Measurements from ENCODE around the gene GRK6. TPM values are rescaled to one million over a fixed set of nuclear protein-coding genes. Genes with fewer than 3 reads are reported as not detected.

The GRK6 gene
- total and polyA plus RNA-seq, 2 of the 4 experiments (the other 2 are of a cell fraction): 25.3 to 30.1 TPM

DNA sequence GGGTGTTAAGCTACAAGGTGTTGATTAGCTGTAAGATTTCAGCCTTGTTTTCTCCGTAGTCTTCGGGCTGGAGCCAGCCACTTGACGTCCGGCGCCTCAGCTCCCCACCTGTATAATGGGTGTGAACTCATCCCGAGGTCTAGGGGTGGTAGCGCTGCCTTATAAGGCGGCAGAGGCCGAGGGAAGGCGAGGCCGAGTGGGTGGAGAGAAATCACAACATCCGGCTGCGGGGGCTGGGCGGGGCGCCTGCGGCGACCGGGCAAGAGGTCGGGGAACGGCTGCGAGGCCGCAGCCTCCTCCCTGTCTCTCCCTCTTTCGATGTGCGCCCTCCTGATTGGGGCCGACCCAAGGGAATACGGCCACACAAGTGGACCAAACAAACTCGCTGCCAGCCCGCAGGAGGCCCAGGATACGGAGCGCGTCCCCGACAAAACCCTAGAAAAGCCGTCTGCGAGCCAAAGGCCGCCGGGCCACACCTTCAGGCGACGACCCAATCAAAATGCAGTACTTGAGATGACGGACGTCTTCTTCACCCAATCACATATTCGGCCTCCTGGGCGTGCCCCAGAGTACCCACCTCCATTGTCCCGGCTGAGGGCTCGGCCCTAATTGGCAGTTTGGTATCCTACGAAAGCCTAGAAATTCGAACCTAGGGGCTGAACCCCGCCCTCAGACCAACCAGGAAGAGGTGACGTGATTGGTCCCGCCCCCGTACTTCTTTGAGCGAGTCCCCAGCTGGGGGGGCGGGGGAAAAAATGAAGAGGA, 493 bp upstream of the GRK6 start (continued):
- TF ChIP-seq, protein P1, sequence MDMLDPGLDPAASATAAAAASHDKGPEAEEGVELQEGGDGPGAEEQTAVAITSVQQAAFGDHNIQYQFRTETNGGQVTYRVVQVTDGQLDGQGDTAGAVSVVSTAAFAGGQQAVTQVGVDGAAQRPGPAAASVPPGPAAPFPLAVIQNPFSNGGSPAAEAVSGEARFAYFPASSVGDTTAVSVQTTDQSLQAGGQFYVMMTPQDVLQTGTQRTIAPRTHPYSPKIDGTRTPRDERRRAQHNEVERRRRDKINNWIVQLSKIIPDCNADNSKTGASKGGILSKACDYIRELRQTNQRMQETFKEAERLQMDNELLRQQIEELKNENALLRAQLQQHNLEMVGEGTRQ (IDR thresholded peaks at IDR 0.05; ENCODE audit: low read depth, low read length): peak; percentile 12; the same call in 1 of the 2 replicates

DNA sequence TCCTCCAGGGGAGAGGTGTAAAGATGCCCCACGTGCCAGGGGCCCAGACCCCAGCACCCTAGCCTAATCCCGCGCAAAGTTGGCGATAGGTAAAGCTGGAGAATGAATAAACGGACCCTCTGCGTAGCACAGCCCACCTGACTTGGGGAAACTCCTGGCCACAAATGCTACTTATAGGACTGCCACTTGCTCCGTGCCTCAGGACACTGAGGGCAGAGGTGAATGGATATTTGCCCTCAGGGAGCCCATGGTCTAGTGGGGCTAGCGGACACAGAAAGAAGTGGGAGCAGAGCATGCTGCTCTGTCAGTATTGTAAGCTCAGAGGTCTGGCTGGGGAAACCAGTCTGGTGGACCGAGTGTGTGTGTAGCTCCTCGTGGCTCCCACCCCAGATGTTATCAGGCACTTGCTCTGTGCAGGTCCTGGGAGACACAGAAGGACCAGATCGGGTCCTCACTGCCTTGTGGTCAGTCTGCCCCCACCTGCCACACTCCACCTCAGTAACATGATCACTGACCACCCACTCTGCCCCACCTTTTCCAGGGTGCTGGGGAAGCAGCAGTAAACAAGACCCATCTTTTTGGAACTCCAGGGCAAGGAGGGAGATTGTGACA, 841 bp downstream of the GRK6 start:
- H3K27ac ChIP-seq (ENCODE audit: insufficient read depth, low read length): peak overlapping the region; percentile 64
- no TSS peak for BruUV-seq (replicated peaks)
- intact Hi-C loops (cut with micrococcal nuclease): no loop called here

More for the DNA sequence above, 841 bp downstream of the GRK6 start:
- CTCF ChIA-PET: interaction anchor here (1.3 to 3.1 kb wide), 3 partner anchors 13 to 37 kb away, joined by 3 to 13 read pairs (median 4); no protein-coding TSS in a partner anchor
- no peak overlapping the region for H4K5ac ChIP-seq (ENCODE audit: low read depth, low read length)
- H3K14ac ChIP-seq (replicated peaks; ENCODE audit: low read depth, low read length): peak overlapping the region; percentile 0
- no peak overlapping the region for H2BK120ac ChIP-seq (ENCODE audit: low read depth, low read length)
- peak overlapping the region; percentile 90 for H2AK5ac ChIP-seq (ENCODE audit: low read depth, low read length)
- peak overlapping the region; percentile 7 for H3K56ac ChIP-seq (ENCODE audit: extremely low read depth, insufficient read depth, low read length)
- H4K8ac ChIP-seq (ENCODE audit: low read depth in 2 of 2, low read length in 2 of 2): peak overlapping the region in 1 of 2 experiments; percentile 38; a peak in 2 of 4 replicates
- WGBS, 2 experiments (ENCODE audit: extremely low coverage in 2 of 2, insufficient read length in 1 of 2): 40% methylated on average over 2 of the region's 11 CpGs; no CpG with 5 or more reads in 1 of the 2 experiments
- H2AFZ ChIP-seq (replicated peaks; ENCODE audit: low read length, poor library complexity): peak overlapping the region; percentile 85
- peaks cover 13 to 49% of the 10 kb centered on the region in 2 experiments for H3K79me1 ChIP-seq (ENCODE audit: low read depth in 1 of 2, low read length in 2 of 2)
- peak overlapping the region; percentile 64 for H3K9ac ChIP-seq (ENCODE audit: low read depth, low read length)
- in situ Hi-C loops (cut with MboI; ENCODE audit: low sequenced_read_pairs): no loop called here
- H2BK5ac ChIP-seq (ENCODE audit: low read depth, low read length, poor library complexity, severe bottlenecking): peak overlapping the region; percentile 51
- peaks cover 29% of the 10 kb centered on the region for H4K20me1 ChIP-seq (ENCODE audit: insufficient read depth, low read length)
- H3K4me3 ChIP-seq (ENCODE audit: insufficient read depth, low read depth, low read length): peak overlapping the region; percentile 81
- peak overlapping the region; percentile 86 for H2AK9ac ChIP-seq (replicated peaks; ENCODE audit: low read depth, low read length, poor library complexity)
- no peaks in the 10 kb centered on the region for H3K27me3 ChIP-seq (ENCODE audit: control insufficient read depth, insufficient read depth, low read length)
- H3K4me1 ChIP-seq (ENCODE audit: control insufficient read depth, insufficient read depth, low read length): peaks cover 13% of the 10 kb centered on the region
- H3K4ac ChIP-seq (ENCODE audit: low read depth, low read length): peak overlapping the region; percentile 37
- TF ChIP-seq MAZ (IDR thresholded peaks at IDR 0.05; ENCODE audit: borderline replicate concordance, low read depth, low read length): no peak
- dilution Hi-C loops (cut with HindIII; ENCODE audit: low sequenced_read_pairs, unreplicated experiment): no loop called here
- H3K9me1 ChIP-seq (ENCODE audit: insufficient read depth, low read length): peaks cover 15% of the 10 kb centered on the region
- H2BK15ac ChIP-seq (ENCODE audit: low read depth, low read length): no peak overlapping the region
- DNase-seq (no peak), ATAC-seq (ENCODE audit: low read depth) (no peak)
- H3K18ac ChIP-seq (ENCODE audit: low read depth, low read length): no peak overlapping the region
- H3K9me3 ChIP-seq (ENCODE audit: control insufficient read depth, insufficient read depth, low read length): no peaks in the 10 kb centered on the region
- H4K91ac ChIP-seq (ENCODE audit: insufficient read depth, low read depth, low read length): peak overlapping the region; percentile 48
- POLR2A ChIA-PET (ENCODE audit: unreplicated experiment): interaction anchor here (0.9 kb wide), 1 partner anchor 42 kb away, joined by 3 read pairs; no protein-coding TSS in a partner anchor
- H3K23ac ChIP-seq (ENCODE audit: low read depth, low read length): peak overlapping the region; percentile 89; the same call in 1 of the 2 replicates
- H3K4me2 ChIP-seq (ENCODE audit: low read depth, low read length): peak overlapping the region; percentile 90
- no peak overlapping the region for H2BK20ac ChIP-seq (ENCODE audit: low read depth, low read length)
- peaks cover 3% of the 10 kb centered on the region; the same call in 1 of the 2 replicates for H3K36me3 ChIP-seq (ENCODE audit: control insufficient read depth, insufficient read depth, low read length)
